Measurements from ENCODE around the gene RBBP8. TPM values are rescaled to one million over a fixed set of nuclear protein-coding genes. Genes with fewer than 3 reads are reported as not detected.

Gene RBBP8
- total RNA-seq, 4 donors from 2014 or later: 12.4 to 23.9 (median 15.4) TPM

DNA sequence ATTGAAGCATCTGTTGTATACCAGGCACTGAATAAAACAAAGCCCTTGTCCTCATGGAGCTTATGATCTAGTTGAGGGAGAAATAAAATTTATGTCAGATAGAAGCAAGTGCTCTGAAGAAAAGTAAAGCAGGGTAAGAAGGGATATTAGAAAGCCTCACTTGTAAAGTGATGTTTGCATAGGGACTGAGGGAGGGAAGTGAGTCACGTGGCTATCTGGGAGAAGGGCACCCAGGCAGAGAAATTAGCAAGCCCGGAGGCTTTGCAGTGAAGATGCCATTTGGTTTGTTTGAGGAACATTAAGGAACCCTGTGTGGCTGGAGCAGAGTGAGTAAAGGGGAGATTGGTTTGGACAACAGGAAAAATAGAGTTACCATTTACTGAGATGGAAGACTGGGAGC is 52.1 kb downstream of the RBBP8 start:
- H3K27me3 ChIP-seq: no peaks in the 10 kb centered on the region
- H3K4me3 ChIP-seq: no peak overlapping the region
- no peaks in the 10 kb centered on the region for H3K4me1 ChIP-seq
- intact Hi-C loops (cut with DNase I): no loop called here
- H3K36me3 ChIP-seq: peaks cover 0 to 29% (median 8%) of the 10 kb centered on the region in 4 donors
- DNase-seq (ENCODE audit: extremely low spot score): no peak
- no peak for TF ChIP-seq POLR2A (IDR thresholded peaks at IDR 0.05; ENCODE audit: low read depth)
- TF ChIP-seq, protein P1, sequence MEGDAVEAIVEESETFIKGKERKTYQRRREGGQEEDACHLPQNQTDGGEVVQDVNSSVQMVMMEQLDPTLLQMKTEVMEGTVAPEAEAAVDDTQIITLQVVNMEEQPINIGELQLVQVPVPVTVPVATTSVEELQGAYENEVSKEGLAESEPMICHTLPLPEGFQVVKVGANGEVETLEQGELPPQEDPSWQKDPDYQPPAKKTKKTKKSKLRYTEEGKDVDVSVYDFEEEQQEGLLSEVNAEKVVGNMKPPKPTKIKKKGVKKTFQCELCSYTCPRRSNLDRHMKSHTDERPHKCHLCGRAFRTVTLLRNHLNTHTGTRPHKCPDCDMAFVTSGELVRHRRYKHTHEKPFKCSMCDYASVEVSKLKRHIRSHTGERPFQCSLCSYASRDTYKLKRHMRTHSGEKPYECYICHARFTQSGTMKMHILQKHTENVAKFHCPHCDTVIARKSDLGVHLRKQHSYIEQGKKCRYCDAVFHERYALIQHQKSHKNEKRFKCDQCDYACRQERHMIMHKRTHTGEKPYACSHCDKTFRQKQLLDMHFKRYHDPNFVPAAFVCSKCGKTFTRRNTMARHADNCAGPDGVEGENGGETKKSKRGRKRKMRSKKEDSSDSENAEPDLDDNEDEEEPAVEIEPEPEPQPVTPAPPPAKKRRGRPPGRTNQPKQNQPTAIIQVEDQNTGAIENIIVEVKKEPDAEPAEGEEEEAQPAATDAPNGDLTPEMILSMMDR (IDR thresholded peaks at IDR 0.05): no peak
- no peak for TF ChIP-seq POLR2AphosphoS5 (IDR thresholded peaks at IDR 0.05)
- no peak for TF ChIP-seq EP300 (IDR thresholded peaks at IDR 0.05)
- WGBS: 95% methylated on average over 2 of the region's 2 CpGs
- H3K27ac ChIP-seq (replicated peaks in 1 of 4): no peak overlapping the region
- no peaks in the 10 kb centered on the region for H3K9me3 ChIP-seq

GRCh38 chr18:22987547-22988189 is 54.5 kb downstream of the RBBP8 start:
- H3K27me3 ChIP-seq: no peaks in the 10 kb centered on the region
- intact Hi-C loops (cut with DNase I): no loop called here
- no peak overlapping the region for H3K27ac ChIP-seq (replicated peaks in 1 of 4)
- no peak for DNase-seq (ENCODE audit: extremely low spot score)
- no peaks in the 10 kb centered on the region for H3K9me3 ChIP-seq
- no peak overlapping the region for H3K4me3 ChIP-seq
- TF ChIP-seq, protein P1 (IDR thresholded peaks at IDR 0.05): no peak
- no peak for TF ChIP-seq POLR2A (IDR thresholded peaks at IDR 0.05; ENCODE audit: low read depth)
- TF ChIP-seq EP300 (IDR thresholded peaks at IDR 0.05): no peak
- no peak for TF ChIP-seq POLR2AphosphoS5 (IDR thresholded peaks at IDR 0.05)
- H3K4me1 ChIP-seq: no peaks in the 10 kb centered on the region
- 94% methylated on average over 3 of the region's 3 CpGs for WGBS
- peaks cover 0 to 46% (median 14%) of the 10 kb centered on the region in 4 donors for H3K36me3 ChIP-seq

DNA sequence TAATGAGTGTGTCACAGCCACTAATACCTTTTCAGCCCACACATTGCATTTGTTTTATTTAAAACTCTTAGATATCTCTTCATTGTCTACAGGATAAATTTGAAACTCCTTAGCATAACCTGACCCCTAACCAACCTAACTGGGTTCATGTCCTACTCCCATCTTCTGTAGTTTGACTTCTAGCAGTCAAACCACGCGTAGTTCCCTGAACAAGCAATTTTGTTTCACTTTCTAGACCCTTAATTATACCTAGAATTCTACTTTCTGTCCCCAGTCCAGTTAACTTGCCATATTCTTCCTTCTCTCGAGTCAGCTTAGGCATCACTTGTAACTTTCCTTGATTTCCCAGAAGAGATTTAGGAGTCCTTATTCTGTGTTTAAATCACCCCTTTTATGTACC is 55.1 kb downstream of the RBBP8 start:
- peaks cover 4 to 51% (median 18%) of the 10 kb centered on the region in 4 donors for H3K36me3 ChIP-seq
- H3K27me3 ChIP-seq: no peaks in the 10 kb centered on the region
- no peak overlapping the region for H3K4me3 ChIP-seq
- no peak for TF ChIP-seq POLR2A (IDR thresholded peaks at IDR 0.05; ENCODE audit: low read depth)
- TF ChIP-seq, protein P1 (IDR thresholded peaks at IDR 0.05): no peak
- no peak for TF ChIP-seq POLR2AphosphoS5 (IDR thresholded peaks at IDR 0.05)
- no peak for TF ChIP-seq EP300 (IDR thresholded peaks at IDR 0.05)
- H3K9me3 ChIP-seq: no peaks in the 10 kb centered on the region
- no peak overlapping the region for H3K27ac ChIP-seq (replicated peaks in 1 of 4)
- DNase-seq (ENCODE audit: extremely low spot score): no peak
- intact Hi-C loops (cut with DNase I): no loop called here
- WGBS: 91% methylated on average over 3 of the region's 3 CpGs
- no peaks in the 10 kb centered on the region for H3K4me1 ChIP-seq

- Histone ChIP-seq H3K4me3 (no peak overlapping the region), H3K27me3 (no peaks in the 10 kb centered on the region), H3K4me1 (no peaks in the 10 kb centered on the region), H3K9me3 (no peaks in the 10 kb centered on the region), H3K27ac (replicated peaks in 1 of 4) (no peak overlapping the region), H3K36me3 (peaks cover 3 to 41% (median 13%) of the 10 kb centered on the region in 4 donors)
- TF ChIP-seq POLR2A (IDR thresholded peaks at IDR 0.05; ENCODE audit: low read depth): no peak
- intact Hi-C loops (cut with DNase I): no loop called here
- 98% methylated on average over 3 of the region's 3 CpGs for WGBS
- DNase-seq (ENCODE audit: extremely low spot score): no peak
These were observed 65.2 kb downstream of the RBBP8 start for GRCh38 chr18:22998344-22998743.

DNA sequence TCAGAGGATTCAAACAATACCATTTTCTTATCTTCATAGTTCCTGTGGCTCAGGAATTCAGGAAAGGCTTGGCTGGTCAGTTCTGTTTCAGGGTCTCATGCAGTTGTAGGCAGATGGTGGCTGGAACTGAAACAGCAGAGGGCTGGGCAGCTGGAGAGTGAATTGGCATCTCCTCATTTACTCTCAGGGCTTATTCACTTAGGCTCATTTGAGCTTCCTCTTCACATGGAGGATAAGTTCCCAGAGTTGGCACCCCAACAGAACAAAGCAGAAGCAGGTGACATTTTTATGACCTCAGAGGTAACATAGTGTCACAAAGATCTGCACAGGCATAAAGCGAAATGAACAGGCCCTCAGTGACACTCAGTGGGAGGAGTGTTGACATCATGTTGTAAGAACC is 66.1 kb downstream of the RBBP8 start:
- no peak for DNase-seq (ENCODE audit: extremely low spot score)

More for the DNA sequence above, 66.1 kb downstream of the RBBP8 start:
- no peak overlapping the region for H3K4me3 ChIP-seq
- no peaks in the 10 kb centered on the region for H3K9me3 ChIP-seq
- TF ChIP-seq EP300 (IDR thresholded peaks at IDR 0.05): no peak
- no peak for TF ChIP-seq POLR2A (IDR thresholded peaks at IDR 0.05; ENCODE audit: low read depth)
- TF ChIP-seq, protein P1 (IDR thresholded peaks at IDR 0.05): no peak
- TF ChIP-seq POLR2AphosphoS5 (IDR thresholded peaks at IDR 0.05): no peak
- intact Hi-C loops (cut with DNase I): no loop called here
- no peak overlapping the region for H3K27ac ChIP-seq (replicated peaks in 1 of 4)
- peaks cover 0 to 37% (median 11%) of the 10 kb centered on the region in 4 donors for H3K36me3 ChIP-seq
- no peaks in the 10 kb centered on the region for H3K4me1 ChIP-seq
- 93% methylated on average over 1 of the region's 1 CpG for WGBS
- no peaks in the 10 kb centered on the region for H3K27me3 ChIP-seq

Measured in esophagus muscularis mucosa (tissue), 4 donors.